GM21529 (cell line): ENCODE measurements around the gene LSS.
"Not testable (repeated sequence)": the region's sequence is repeated elsewhere in the genome, so short reads cannot be mapped to it uniquely, and the experiment has no call there.

Source experiments
- ATAC-seq: cut with Tn5 transposase; IDR thresholded peaks from one replicate; pipeline ENCODE4 v1.9.1; 2021; ENCODE audit not compliant: unreplicated experiment

Gene LSS

DNA sequence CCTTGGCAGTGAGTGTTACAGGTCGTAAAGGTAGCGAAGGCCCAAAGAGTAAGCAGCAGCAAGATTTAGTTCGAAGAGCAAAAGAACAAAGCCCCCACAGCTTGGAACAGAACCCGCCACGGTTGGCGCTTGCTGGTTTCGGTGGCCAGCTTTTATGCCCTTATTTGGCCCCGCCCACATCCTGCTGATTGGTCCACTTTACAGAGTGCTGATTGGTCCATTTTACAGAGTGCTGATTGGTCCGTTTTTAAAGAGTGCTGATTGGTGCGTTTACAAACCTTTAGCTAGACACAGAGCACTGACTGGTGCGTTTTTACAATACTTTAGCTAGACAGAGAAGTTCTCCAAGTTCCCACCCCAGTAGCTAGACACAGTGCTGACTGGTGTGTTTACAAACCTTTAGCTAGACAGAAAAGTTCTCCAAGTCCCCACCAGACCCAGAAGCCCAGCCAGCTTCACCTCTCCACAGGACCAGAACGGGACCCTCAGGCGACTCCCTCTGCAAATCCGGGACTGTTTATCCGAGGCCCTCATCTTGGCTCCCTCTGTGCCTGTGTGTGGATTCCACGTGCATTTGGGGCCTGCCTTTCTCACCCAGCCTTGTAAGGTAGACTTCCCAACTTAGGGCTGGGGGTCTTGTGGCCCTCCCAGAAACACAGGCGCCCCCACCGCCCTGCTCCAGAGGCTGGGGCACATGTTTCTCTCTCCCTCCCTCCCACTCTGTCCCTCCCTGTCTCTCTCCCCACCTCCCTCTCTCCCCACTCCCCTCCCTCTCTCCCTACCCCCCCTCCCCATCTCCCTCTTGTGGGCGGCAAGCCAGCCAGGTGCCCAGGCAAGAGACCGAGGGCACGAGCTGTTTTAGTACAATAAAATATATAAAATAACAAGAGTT is 85.7 kb downstream of the LSS start:
- no peak for ATAC-seq

DNA sequence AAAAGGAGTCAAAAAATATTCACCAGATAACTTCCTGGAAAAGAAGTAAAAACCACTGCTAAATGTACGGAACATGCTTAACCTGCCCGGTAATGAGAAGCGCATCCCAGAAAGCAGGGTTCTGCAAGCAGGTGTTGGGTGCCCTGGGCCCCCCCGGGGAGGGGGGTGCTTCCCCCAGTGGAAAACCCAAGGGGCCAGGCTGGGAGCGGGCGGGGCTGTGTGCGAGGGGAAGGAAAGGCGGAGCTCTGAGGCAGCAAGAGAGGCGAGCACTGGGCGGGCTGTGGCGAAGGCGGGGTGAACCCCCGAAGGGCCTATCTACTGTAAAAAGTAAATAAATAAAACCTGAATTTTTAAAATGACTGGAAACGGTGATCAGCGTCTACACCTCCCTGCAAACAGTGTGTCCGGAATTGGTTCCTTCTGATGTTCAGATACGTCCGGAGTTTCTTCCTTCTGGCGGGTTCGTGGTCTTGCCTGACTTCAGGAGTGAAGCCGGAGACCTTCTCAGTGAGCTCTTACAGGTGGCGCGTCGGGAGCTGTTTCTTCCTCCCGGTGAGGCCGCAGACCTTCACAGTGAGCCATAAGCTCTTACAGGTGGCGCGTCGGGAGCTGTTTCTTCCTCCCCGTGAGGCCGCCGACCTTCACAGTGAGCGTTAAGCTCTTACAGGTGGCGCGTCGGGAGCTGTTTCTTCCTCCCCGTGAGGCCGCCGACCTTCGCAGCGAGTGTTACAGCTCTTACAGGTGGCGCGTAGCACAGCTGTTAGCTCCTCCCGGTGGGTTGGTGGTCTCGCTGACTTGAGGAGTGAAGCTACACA is 86.6 kb downstream of the LSS start:
- ATAC-seq = no peak

DNA sequence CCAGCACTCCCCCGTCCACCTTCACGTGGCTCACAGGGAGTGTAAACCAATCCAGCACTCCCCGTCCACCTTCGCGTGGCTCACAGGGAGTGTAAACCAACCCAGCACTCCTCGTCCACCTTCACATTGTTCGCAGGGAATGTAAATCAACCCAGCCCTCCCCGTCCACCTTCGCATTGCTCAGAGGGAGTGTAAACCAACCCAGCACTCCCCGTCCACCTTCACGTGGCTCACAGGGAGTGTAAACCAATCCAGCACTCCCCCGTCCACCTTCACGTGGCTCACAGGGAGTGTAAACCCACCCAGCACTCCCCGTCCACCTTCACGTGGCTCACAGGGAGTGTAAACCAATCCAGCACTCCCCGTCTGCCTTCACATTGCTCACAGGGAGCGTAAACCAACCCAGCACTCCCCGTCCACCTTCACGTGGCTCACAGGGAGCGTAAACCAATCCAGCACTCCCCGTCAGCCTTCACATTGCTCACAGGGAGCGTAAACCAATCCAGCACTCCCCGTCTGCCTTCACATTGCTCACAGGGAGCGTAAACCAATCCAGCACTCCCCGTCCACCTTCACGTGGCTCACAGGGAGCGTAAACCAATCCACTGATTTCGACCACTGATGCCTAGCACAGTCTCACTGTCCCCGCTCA is 88.1 kb downstream of the LSS start:
- ATAC-seq = not testable (repeated sequence)

DNA sequence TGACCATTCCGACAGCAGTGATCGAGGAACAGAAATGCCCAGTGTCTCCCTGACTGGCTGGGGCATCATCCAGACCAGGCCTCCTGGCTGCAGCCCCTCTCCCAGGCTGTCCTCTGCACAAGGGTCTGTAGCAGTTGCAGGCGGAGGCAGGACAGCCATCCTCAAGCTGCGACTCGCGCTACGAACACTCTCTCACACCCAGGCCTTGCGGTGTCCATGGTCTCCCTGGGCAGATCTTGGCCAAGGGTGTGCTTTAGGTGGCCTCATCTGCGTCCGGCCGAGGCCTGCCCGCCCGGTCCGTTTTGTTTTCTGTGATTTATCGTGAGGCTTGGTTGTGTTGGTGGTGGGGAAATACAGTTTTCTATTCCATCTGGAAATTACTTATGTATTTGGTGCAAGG is 88.9 kb downstream of the LSS start:
- ATAC-seq = no peak

DNA sequence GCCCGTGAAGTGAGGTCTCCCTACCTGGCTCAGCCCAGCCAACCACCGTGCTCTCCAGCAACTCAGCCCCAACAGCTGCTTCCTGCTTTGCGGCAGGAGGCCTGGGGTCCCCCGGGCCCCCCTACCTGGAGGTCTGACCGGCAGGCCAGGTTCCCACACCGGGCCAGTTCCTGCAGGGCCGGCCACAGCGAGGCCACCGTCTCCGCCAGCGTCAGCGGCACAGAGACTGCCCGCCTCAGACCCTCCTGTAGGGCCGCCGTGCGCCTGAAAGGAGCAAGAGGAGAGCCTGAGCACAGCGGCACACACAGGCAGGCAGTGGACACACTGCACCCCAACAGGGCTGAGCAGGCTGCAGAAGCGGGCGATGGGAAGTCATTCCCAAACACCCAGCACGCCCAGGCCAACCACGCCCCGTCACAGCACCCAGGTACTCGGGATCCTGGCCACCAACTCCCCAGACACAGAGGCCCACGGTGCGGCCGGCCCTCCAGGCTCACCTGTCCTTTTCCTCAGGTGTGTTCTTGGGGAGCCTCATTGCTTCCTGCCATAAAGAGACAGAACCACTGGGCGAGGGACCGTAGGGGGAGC is 90.1 kb downstream of the LSS start:
- no peak for ATAC-seq
